GM12801 (cell line): ENCODE measurements around the gene CKMT1B.
"Not testable (repeated sequence)": the region's sequence is repeated elsewhere in the genome, so short reads cannot be mapped to it uniquely, and the experiment has no call there.

Source experiments
- TF ChIP-seq, protein P1 (sequence below): IDR thresholded peaks from one replicate; pipeline ENCODE4 v1.5.1; 2011; ENCODE audit warnings: control low read depth; ENCODE audit not compliant: insufficient read length; ENCODE audit errors: extremely low read depth

CKMT1B gene

DNA sequence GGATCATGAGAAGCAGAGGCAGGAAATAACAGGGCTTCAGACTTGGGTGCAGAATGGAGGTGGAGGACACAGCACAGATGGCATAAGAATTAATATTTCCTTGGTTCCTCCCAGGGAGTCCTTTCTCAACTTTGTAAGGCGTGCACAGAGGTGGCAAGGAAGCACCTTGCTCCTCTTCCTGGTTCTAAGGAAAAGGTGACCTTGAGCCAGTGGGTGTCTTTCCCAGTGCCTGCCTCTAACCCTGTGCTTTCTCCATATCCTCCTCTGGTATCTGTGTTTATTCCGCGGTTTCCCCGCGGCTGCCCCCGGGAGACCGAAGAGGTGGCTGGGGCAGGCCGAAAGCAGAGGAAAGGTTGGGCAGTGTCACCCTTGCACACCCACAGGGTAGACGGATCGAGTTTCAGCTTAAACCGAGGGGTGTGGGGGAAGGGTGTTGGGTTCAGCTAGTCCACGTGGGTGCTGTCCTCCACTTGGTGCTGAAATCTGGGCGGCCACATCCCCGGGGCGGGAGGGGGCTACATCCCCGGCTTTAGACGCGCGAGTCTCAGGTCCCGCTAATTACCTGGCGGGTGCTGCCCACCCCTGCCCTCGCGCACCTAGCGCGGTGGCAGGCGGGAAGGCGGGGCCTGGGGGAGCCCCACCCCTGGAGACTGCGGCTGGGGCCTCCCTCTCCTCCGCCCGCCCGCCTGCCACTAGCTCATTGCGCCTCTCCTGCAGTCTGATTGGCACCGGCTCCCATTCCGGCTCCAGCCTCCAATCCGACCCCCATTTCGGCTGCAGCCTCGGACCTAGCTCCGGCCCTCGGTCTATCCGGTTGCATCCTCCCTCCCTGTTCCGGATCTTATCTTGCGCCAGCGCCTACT, at the start of gene CKMT1B:
Gene CKMT1B (plus strand): TSS at position 700 of the 863 bp plus-strand sequence. CDS start 192 bp downstream, outside the sequence.
- TF ChIP-seq, protein P1, sequence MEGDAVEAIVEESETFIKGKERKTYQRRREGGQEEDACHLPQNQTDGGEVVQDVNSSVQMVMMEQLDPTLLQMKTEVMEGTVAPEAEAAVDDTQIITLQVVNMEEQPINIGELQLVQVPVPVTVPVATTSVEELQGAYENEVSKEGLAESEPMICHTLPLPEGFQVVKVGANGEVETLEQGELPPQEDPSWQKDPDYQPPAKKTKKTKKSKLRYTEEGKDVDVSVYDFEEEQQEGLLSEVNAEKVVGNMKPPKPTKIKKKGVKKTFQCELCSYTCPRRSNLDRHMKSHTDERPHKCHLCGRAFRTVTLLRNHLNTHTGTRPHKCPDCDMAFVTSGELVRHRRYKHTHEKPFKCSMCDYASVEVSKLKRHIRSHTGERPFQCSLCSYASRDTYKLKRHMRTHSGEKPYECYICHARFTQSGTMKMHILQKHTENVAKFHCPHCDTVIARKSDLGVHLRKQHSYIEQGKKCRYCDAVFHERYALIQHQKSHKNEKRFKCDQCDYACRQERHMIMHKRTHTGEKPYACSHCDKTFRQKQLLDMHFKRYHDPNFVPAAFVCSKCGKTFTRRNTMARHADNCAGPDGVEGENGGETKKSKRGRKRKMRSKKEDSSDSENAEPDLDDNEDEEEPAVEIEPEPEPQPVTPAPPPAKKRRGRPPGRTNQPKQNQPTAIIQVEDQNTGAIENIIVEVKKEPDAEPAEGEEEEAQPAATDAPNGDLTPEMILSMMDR, result not testable (repeated sequence)

DNA sequence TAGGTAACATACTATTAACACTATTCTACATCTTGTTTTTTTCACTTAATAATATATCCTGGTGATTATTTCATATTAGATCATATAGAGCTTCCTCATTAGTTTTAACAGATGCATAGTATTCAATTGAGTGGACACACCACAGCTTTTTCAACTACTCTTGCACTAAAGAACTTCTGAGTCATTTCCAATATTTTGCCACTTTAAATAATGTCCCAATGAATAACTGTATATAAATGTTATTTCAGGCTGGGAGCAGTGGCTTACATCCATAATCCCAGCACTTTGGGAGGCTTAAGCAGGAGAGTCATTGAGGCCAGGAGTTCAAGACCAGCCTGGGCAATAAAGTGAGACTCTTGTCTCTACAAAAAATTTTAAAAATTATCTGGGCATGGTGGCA, 49.6 kb upstream of the CKMT1B start:
- TF ChIP-seq, protein P1, result no peak

DNA sequence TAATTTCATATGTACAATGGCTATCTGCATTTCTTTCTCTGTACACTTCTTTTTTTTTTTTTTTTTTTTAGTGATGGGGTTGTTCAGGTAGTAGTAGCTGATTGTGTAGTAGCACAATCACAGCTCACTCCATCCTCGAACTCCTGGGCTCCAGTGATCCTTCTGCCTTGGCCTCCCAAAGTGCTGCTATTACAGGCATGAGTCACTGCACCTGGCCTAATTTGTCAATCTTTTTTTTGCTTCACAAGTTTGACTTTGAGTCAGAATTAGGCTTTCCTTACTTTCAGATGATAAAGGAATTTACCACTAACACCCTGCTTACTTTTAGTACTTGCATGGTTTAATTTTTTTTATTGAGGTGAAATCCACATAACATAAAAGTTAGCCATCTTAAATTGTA, 48.4 kb upstream of the CKMT1B start:
- TF ChIP-seq, protein P1, result no peak

DNA sequence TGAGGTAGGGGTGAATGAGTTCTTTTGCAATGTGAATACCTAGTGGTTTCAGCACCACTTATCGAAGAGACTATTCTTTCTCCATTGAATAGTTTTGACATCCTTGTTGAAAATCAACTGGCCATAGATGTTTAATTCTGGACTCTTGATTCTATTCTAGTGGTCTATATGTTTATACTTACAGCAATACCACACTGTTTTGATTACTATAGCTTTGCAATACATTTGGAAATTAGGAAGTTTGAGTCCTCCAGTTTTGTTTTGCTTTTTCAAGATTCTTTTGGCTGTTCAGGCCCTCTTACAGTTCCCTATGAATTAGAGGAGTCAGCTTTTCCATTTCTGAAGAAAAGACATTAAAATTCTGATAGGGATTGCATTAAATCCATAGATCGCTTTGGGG, 46.3 kb upstream of the CKMT1B start:
- TF ChIP-seq, protein P1, result no peak

DNA sequence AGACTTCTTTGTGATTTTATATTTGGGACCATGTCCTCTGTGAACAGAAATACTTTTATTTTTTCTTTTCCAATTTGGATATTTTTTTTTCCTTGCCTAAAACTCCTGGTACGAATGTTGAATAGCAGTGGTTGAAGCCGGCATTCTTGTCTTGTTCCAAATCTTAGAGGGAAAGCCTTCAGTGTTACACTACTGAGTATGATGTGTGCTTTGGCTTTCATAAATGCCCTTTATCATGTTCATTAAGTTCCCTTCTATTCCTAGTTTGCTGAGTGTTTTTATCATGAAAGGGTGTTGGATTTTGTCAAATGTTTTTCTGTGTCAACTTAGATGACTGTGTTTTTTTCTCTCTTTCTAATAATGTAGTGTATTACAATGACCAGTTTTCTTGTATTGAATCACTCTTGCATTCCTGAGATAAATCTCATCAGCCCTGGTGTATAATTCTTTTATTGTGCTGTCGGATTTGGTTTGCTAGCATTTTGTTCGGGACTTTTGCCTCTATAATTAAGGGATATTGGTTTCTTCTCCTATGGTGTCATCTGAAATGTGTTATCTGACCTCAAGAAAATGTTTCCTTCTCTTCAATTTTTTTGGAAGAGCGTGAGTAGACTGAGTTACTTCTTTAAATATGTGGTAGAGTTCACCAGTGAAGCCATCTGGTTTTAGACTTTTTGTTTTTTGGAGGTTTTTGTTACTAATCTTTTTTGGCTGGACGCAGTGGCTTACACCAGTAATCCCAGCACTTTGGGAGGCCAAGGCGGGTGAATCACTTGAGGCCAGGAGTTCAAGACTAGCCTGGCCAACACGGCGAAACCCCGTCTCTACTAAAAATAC, 43.1 kb upstream of the CKMT1B start:
- TF ChIP-seq, protein P1, result no peak

DNA sequence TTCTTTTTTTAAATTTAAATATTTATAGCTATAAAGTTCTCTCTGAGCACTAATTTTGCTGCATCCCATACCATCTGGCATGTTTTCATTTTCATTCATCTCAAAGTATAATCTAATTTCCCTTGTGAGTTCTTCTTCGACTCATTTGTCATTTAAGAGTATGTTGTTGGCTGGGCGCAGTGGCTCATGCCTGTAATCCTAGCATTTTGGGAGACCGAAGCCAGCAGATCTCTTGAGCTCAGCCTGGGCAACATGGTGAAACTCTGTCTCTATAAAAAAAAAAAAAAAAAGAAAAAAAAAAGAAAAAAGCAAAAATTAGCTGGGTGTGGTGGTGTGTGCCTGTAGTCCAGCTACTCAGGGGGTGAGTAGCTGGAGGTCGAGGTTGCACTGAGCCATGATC, 41.6 kb upstream of the CKMT1B start:
- TF ChIP-seq, protein P1, result no peak

DNA sequence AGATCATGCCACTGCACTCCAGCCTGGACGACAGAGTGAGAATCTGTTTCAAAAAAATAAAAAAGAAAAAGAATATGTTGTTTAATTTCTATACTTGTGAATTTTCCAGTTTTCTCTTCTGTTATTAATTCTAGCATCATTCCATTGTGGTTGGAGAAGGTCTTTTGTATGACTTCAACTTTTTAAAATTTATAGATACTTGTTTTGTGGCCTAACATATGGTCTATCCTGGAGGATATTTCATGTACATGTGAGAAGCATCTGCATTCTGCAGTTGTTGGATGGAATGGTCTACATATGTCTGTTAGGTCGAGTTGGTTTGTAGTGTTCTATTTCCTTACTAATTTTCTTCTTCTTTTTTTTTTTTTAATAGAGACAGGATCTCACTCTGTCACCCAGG, 40.8 kb upstream of the CKMT1B start:
- TF ChIP-seq, protein P1, result no peak
